ENCODE data around the gene CDC37. TPM values are rescaled to one million over a fixed set of nuclear protein-coding genes. Genes with fewer than 3 reads are reported as not detected.

Gene CDC37
- total RNA-seq, 1 donor from 2014 or later: 142 TPM

DNA sequence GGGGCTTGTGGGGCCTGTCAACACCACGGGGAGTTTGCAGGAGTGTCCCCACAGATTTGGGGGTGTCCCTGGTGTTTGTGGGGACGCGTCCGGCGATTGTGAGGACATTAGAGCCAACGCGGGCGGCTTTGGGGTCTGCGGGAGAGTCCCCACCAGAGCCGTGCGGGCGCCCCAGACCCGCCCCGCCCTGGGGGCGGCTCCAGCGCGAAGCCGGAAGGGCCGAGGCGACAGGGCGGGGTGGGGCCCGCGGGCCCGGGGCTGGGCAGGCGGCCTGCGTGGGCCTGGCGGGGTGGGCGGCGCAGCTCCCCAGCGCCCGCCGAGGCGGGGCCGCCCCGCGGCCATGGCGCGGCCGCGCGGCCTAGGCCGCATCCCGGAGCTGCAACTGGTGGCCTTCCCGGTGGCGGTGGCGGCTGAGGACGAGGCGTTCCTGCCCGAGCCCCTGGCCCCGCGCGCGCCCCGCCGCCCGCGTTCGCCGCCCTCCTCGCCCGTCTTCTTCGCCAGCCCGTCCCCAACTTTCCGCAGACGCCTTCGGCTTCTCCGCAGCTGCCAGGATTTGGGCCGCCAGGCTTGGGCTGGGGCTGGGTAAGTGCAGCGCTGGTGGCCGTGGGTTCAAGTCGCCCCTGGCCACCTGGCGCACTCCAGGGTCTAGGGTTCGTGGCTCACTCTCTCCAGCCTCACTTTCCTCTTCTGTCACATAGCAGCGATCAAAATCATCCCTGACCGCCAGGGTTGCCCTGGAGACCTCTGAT is 27.3 kb upstream of the CDC37 start:
- peaks cover 6% of the 10 kb centered on the region for H3K4me1 ChIP-seq
- H3K4me3 ChIP-seq: peak overlapping the region; percentile 32
- peaks cover 4% of the 10 kb centered on the region for H3K9me3 Mint-ChIP-seq
- TF ChIP-seq EZH2phosphoT487 (IDR thresholded peaks at IDR 0.05) (peak; percentile 87), EZH2 (IDR thresholded peaks at IDR 0.05) (peak; percentile 94)
- TF ChIP-seq, protein P1, sequence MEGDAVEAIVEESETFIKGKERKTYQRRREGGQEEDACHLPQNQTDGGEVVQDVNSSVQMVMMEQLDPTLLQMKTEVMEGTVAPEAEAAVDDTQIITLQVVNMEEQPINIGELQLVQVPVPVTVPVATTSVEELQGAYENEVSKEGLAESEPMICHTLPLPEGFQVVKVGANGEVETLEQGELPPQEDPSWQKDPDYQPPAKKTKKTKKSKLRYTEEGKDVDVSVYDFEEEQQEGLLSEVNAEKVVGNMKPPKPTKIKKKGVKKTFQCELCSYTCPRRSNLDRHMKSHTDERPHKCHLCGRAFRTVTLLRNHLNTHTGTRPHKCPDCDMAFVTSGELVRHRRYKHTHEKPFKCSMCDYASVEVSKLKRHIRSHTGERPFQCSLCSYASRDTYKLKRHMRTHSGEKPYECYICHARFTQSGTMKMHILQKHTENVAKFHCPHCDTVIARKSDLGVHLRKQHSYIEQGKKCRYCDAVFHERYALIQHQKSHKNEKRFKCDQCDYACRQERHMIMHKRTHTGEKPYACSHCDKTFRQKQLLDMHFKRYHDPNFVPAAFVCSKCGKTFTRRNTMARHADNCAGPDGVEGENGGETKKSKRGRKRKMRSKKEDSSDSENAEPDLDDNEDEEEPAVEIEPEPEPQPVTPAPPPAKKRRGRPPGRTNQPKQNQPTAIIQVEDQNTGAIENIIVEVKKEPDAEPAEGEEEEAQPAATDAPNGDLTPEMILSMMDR (IDR thresholded peaks at IDR 0.05): peak; percentile 4
- H3K27ac Mint-ChIP-seq: peak overlapping the region; percentile 69
- H3K4me2 ChIP-seq: peak overlapping the region; percentile 64
- H3K79me2 ChIP-seq (ENCODE audit: low read depth): no peaks in the 10 kb centered on the region
- H3K27me3 ChIP-seq: peaks cover 82% of the 10 kb centered on the region
- peaks cover 70% of the 10 kb centered on the region for H3K27me3 Mint-ChIP-seq (ENCODE audit: insufficient read depth, low read depth)
- peak; percentile 44 for DNase-seq (ENCODE audit: low spot score)
- no peaks in the 10 kb centered on the region for H3K9me3 ChIP-seq (ENCODE audit: low read depth)
- H3K36me3 Mint-ChIP-seq: no peaks in the 10 kb centered on the region
- H3K36me3 ChIP-seq: no peaks in the 10 kb centered on the region
- H2AFZ ChIP-seq (replicated peaks): no peak overlapping the region
- peak overlapping the region; percentile 68 for H3K4me3 Mint-ChIP-seq
- no peak overlapping the region for H3K9ac ChIP-seq
- peaks cover 12% of the 10 kb centered on the region for H3K4me1 Mint-ChIP-seq
- H3F3A ChIP-seq (ENCODE audit: low read depth): peaks cover 25% of the 10 kb centered on the region
- H3K27ac ChIP-seq: no peak overlapping the region
- H4K20me1 ChIP-seq (ENCODE audit: low read depth): peaks cover 8% of the 10 kb centered on the region

DNA sequence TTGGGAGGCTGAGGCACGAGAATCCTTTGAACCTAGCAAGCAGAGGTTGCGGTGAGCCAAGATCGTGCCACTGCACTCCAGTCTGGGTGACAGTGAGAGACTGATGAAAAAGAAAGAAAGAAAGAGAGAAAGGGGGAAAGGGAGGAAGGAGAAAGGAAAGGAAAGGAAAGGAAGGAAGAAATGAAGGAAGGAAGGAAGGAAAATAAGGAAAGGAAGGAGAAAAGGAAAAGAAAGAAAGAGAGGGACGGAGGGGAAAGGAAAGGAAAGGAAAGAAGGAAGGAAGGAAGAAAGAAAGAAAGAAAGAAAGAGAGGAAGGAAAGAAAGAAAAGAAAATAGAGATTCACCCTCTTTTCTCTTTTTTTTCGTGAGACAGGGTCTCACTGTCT is 25.6 kb upstream of the CDC37 start:
- Histone ChIP-seq H3K4me3 (no peak overlapping the region), H3K4me2 (no peak overlapping the region), H2AFZ (replicated peaks) (no peak overlapping the region), H3K4me1 (peaks cover 6% of the 10 kb centered on the region), H4K20me1 (ENCODE audit: low read depth) (peaks cover 23% of the 10 kb centered on the region), H3K36me3 (no peaks in the 10 kb centered on the region), H3K9ac (no peak overlapping the region), H3K27me3 (peaks cover 99% of the 10 kb centered on the region), H3F3A (ENCODE audit: low read depth) (peaks cover 37% of the 10 kb centered on the region), H3K27ac (no peak overlapping the region), H3K79me2 (ENCODE audit: low read depth) (no peaks in the 10 kb centered on the region), H3K9me3 (ENCODE audit: low read depth) (no peaks in the 10 kb centered on the region)
- DNase-seq (ENCODE audit: low spot score): no peak
- Mint-ChIP-seq H3K4me3 (no peak overlapping the region), H3K36me3 (no peaks in the 10 kb centered on the region), H3K9me3 (peaks cover 4% of the 10 kb centered on the region), H3K4me1 (peaks cover 12% of the 10 kb centered on the region), H3K27me3 (ENCODE audit: insufficient read depth, low read depth) (peaks cover 76% of the 10 kb centered on the region), H3K27ac (no peak overlapping the region)
- TF ChIP-seq, protein P1 (IDR thresholded peaks at IDR 0.05): no peak
- no peak for TF ChIP-seq EZH2 (IDR thresholded peaks at IDR 0.05)
- no peak for TF ChIP-seq EZH2phosphoT487 (IDR thresholded peaks at IDR 0.05)

DNA sequence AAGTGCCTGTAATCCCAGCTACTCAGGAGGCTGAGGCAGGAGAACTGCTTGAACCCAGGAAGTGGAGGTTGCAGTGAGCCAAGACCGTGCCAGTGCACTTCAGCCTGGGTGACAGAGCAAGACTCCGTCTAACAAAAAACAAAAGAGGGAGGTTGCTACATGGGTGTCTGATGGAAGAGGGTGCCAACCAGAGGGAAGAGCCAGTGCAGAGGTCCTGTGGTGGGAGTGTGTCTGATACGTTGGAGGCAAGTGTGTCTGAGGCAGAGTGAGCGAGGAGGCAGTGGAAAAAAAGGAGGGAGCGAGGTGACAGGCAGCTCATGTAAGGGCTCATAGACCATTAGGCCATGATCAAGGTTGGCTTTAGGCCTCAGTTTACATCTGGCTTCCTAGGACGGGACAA is 23.8 kb upstream of the CDC37 start:
- Histone ChIP-seq H3K9me3 (ENCODE audit: low read depth) (no peaks in the 10 kb centered on the region), H3K4me2 (no peak overlapping the region), H3K4me1 (no peaks in the 10 kb centered on the region), H3F3A (ENCODE audit: low read depth) (peaks cover 38% of the 10 kb centered on the region), H3K4me3 (no peak overlapping the region), H3K27ac (no peak overlapping the region), H3K36me3 (no peaks in the 10 kb centered on the region), H3K9ac (no peak overlapping the region), H4K20me1 (ENCODE audit: low read depth) (peaks cover 28% of the 10 kb centered on the region), H2AFZ (replicated peaks) (no peak overlapping the region), H3K27me3 (peaks cover 100% of the 10 kb centered on the region), H3K79me2 (ENCODE audit: low read depth) (no peaks in the 10 kb centered on the region)
- Mint-ChIP-seq H3K4me3 (peak overlapping the region; percentile 1), H3K27me3 (ENCODE audit: insufficient read depth, low read depth) (peaks cover 74% of the 10 kb centered on the region), H3K9me3 (peaks cover 4% of the 10 kb centered on the region), H3K27ac (no peak overlapping the region), H3K36me3 (no peaks in the 10 kb centered on the region), H3K4me1 (peaks cover 11% of the 10 kb centered on the region)
- DNase-seq (ENCODE audit: low spot score): no peak
- no peak for TF ChIP-seq EZH2 (IDR thresholded peaks at IDR 0.05)
- TF ChIP-seq, protein P1 (IDR thresholded peaks at IDR 0.05): no peak
- no peak for TF ChIP-seq EZH2phosphoT487 (IDR thresholded peaks at IDR 0.05)

Measured in neural progenitor cell (in vitro differentiated cells).